Natural killer cell (primary cell): ENCODE data around the gene DDX23. TPM values are rescaled to one million over a fixed set of nuclear protein-coding genes. Genes with fewer than 3 reads are reported as not detected.

Experiments used
- ATAC-seq, 3 donors: fragments of 150-1000 bp in 2 of 3; fragments of 200-7000 bp in 1 of 3; cut with Tn5 transposase; 1 replicate in 1 of 3; 2 replicates in 2 of 3; pipeline ENCODE4 v1.10.0; 2021; ENCODE audit warnings: mild to moderate bottlenecking in 2 of 3, moderate library complexity in 2 of 3
- DNase-seq, 2 donors: peaks; one replicate each; pipeline versions ENCODE4 v3.0.0 to v3.0.0-alpha.2; 2013 to 2021; ENCODE audit warnings: mixed read lengths in 1 of 2
- H3K27ac ChIP-seq: one replicate; pipeline ENCODE4 v1.5.1; 2013; ENCODE audit warnings: mild to moderate bottlenecking, low read length
- H3K27me3 ChIP-seq: one replicate; pipeline ENCODE4 v1.6.1; 2013; ENCODE audit warnings: low read length; ENCODE audit not compliant: control insufficient read depth, insufficient read depth
- H3K36me3 ChIP-seq: one replicate; pipeline ENCODE4 v1.6.1; 2013; ENCODE audit warnings: low read length; ENCODE audit not compliant: control insufficient read depth, insufficient read depth
- H3K4me1 ChIP-seq: one replicate; pipeline ENCODE4 v1.6.1; 2013; ENCODE audit warnings: low read length; ENCODE audit not compliant: control insufficient read depth, insufficient read depth
- H3K4me3 ChIP-seq: one replicate; pipeline ENCODE4 v1.5.1; 2013; ENCODE audit warnings: low read length
- H3K9me3 ChIP-seq: one replicate; pipeline ENCODE4 v1.6.1; 2013; ENCODE audit warnings: low read length; ENCODE audit not compliant: control insufficient read depth, insufficient read depth
- H3K27ac Mint-ChIP-seq, 2 donors: one replicate each; pipeline ENCODE4 v1.8.0; 2022; ENCODE audit warnings: mild to moderate bottlenecking in 2 of 2, mixed read lengths in 2 of 2, moderate library complexity in 1 of 2
- H3K27me3 Mint-ChIP-seq, 2 donors: one replicate each; pipeline ENCODE4 v1.8.0; 2022; ENCODE audit warnings: low read depth in 2 of 2, mixed read lengths in 2 of 2
- H3K36me3 Mint-ChIP-seq: one replicate; pipeline ENCODE4 v1.8.0; 2022; ENCODE audit warnings: mixed read lengths
- H3K4me1 Mint-ChIP-seq, 2 donors: one replicate each; pipeline ENCODE4 v1.8.0; 2022; ENCODE audit warnings: mixed read lengths in 2 of 2
- H3K4me3 Mint-ChIP-seq: one replicate; pipeline ENCODE4 v1.8.0; 2022; ENCODE audit warnings: mild to moderate bottlenecking, moderate library complexity, mixed read lengths
- H3K9me3 Mint-ChIP-seq, 2 donors: one replicate each; pipeline ENCODE4 v1.8.0; 2022; ENCODE audit warnings: mixed read lengths in 2 of 2
- CTCF ChIP-seq: fragments of 200-600 bp; IDR thresholded peaks from one replicate; pipeline ENCODE4 v1.8.0; 2022; ENCODE audit warnings: antibody characterized with exemption
- WGBS: methylation state at CpG from one replicate; pipeline ENCODE4 v1.1.7; 2013; ENCODE audit warnings: missing lambda C conversion rate; ENCODE audit not compliant: insufficient coverage; 5-methylcytosine and 5-hydroxymethylcytosine counted together
- intact Hi-C: fragments of 100-400 bp; cut with micrococcal nuclease; formaldehyde crosslinking; loops from one replicate; pipeline ENCODE4 v1.14.2; 2022
- total RNA-seq, 4 donors: library from RNA; stranded (reverse); fragments of 120-200 nt in 1 of 4; gene quantifications; one replicate each; pipeline versions ENCODE4 v1.2.3 to v1.2.4, GENCODE V29; 2013 to 2022

Gene DDX23
- total RNA-seq, 3 donors from 2014 or later (not counting 1 experiment from before 2014, with no cell fraction given): 96.0 to 123 (median 104) TPM

- no peak overlapping the region for H3K27ac ChIP-seq
- no peak for TF ChIP-seq CTCF
- H3K4me3 ChIP-seq: no peak overlapping the region
- peaks cover 0 to 5% of the 10 kb centered on the region in 2 donors for H3K4me1 Mint-ChIP-seq
- H3K27me3 ChIP-seq: peaks cover 11% of the 10 kb centered on the region
- H3K27me3 Mint-ChIP-seq: peaks cover 14 to 24% of the 10 kb centered on the region in 2 donors
- no peaks in the 10 kb centered on the region for H3K9me3 ChIP-seq
- no peak overlapping the region for H3K4me3 Mint-ChIP-seq
- WGBS: 100% methylated on average over 1 of the region's 1 CpG
- H3K9me3 Mint-ChIP-seq: no peaks in the 10 kb centered on the region
- no peak overlapping the region for H3K27ac Mint-ChIP-seq
- intact Hi-C loops: loop anchor here (5.0 kb wide), 1 partner anchor 142 kb away; no protein-coding TSS in a partner anchor
- no peak for ATAC-seq
- no peak for DNase-seq
- H3K36me3 Mint-ChIP-seq: no peaks in the 10 kb centered on the region
- peaks cover 9% of the 10 kb centered on the region for H3K4me1 ChIP-seq
- no peaks in the 10 kb centered on the region for H3K36me3 ChIP-seq
These were observed 42.3 kb upstream of the DDX23 start for GRCh38 chr12:48894271-48894670.

- 11% methylated on average over 37 of the region's 37 CpGs for WGBS
- Histone ChIP-seq H3K9me3 (no peaks in the 10 kb centered on the region), H3K36me3 (no peaks in the 10 kb centered on the region), H3K27me3 (peaks cover 11% of the 10 kb centered on the region), H3K4me3 (no peak overlapping the region), H3K4me1 (peaks cover 9% of the 10 kb centered on the region), H3K27ac (no peak overlapping the region)
- no peaks in the 10 kb centered on the region for H3K9me3 Mint-ChIP-seq
- H3K36me3 Mint-ChIP-seq: no peaks in the 10 kb centered on the region
- no peak overlapping the region for H3K27ac Mint-ChIP-seq
- ATAC-seq (peak; percentile 83 to 99 (median 98)), DNase-seq (peak; percentile 70 to 86)
- TF ChIP-seq CTCF: peak; percentile 90
- peaks cover 7 to 18% of the 10 kb centered on the region in 2 donors for H3K27me3 Mint-ChIP-seq
- intact Hi-C loops: loop anchor here (1.0 to 5.0 kb wide), 2 partner anchors 38 to 139 kb away; no protein-coding TSS in a partner anchor
- H3K4me3 Mint-ChIP-seq: no peak overlapping the region
- peaks cover 0 to 5% of the 10 kb centered on the region in 2 donors for H3K4me1 Mint-ChIP-seq
These were observed 38.9 kb upstream of the DDX23 start for GRCh38 chr12:48890657-48891418.

DNA sequence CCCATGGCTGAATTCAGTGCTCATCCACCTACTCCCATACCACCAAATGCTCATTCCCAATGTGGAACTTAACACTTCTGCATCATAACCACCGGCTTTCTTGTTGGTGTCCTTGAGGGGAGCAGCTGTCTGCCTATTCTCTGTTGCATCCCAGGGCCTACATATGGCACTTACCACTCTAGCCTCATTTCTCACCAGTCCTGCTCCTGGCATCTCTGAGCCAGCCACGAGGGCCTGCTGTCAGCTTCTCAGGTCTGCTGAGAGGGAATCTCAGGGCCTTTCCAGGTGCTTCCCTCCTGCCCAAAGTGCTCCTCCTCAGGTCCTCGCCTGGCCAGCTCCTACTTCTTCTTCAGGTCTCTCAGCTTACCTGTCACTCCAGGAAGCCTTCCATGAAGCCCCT, 37.7 kb upstream of the DDX23 start:
- Mint-ChIP-seq H3K9me3 (no peaks in the 10 kb centered on the region), H3K4me1 (peaks cover 0 to 5% of the 10 kb centered on the region in 2 donors), H3K36me3 (no peaks in the 10 kb centered on the region), H3K4me3 (no peak overlapping the region), H3K27me3 (peaks cover 7 to 16% of the 10 kb centered on the region in 2 donors), H3K27ac (no peak overlapping the region)
- Histone ChIP-seq H3K27ac (no peak overlapping the region), H3K36me3 (no peaks in the 10 kb centered on the region), H3K4me3 (no peak overlapping the region), H3K9me3 (no peaks in the 10 kb centered on the region), H3K4me1 (peaks cover 9% of the 10 kb centered on the region), H3K27me3 (peaks cover 11% of the 10 kb centered on the region)
- no peak for ATAC-seq
- intact Hi-C loops: loop anchor here (1.0 to 5.0 kb wide), 2 partner anchors 36 to 137 kb away; no protein-coding TSS in a partner anchor
- DNase-seq: no peak
- no peak for TF ChIP-seq CTCF
- WGBS: 87% methylated on average over 3 of the region's 3 CpGs
